Measurements from ENCODE around the gene OR7C1. TPM values are rescaled to one million over a fixed set of nuclear protein-coding genes. Genes with fewer than 3 reads are reported as not detected.

OR7C1 gene
- total RNA-seq (not detected), polyA plus RNA-seq (0.11 TPM)
- long read RNA-seq, donor 1 = 0 reads
- long read RNA-seq, donor 2 = 0 reads
- long read RNA-seq, donor 3 = 0 reads
- long read RNA-seq, donor 4 = 0 reads
- long read RNA-seq, donor 5 = 0 reads
- long read RNA-seq, donor 6 = 0 reads
- long read RNA-seq, donor 7 = 0 reads
- long read RNA-seq, donor 8 = 0 reads
- long read RNA-seq, donor 9 = 0 reads
- long read RNA-seq, donor 10 = 0 reads

DNA sequence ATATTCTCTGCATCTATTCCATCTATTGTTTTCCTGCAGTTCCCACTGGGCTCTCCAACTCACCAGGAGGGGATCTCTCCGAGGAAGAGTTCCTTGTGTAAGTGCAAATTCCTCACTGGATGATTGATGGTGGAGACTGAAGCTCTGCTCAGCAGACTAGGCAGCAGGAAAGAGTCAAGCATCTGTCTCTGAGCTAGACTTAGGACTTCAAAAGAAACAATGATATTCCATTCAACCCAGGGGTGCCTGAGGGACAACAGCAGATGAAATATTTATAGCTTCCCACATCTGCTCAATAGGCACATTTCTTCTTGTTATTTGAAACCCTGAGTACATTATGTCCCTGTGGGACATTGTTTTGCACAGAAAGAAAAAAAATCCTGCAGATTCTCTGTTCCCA lies at the start of gene OR7C1, which contains the start of gene OR7A5:
Gene OR7C1 (minus strand): TSS at position 175 of the 400 bp plus-strand sequence. CDS start 35,049 bp downstream, outside the sequence.
Gene OR7A5 (minus strand): TSS at position 175 of the 400 bp plus-strand sequence. CDS start 6,944 bp downstream, outside the sequence.
- 82% methylated on average over 1 of the region's 1 CpG for WGBS
- H3K27me3 ChIP-seq (ENCODE audit: control insufficient read depth in 2 of 2, insufficient read depth in 1 of 2, low read length in 1 of 2) = no peaks in the 10 kb centered on the region
- no peak within 1 kb of the TSS for H3K4me3 ChIP-seq (ENCODE audit: low read length in 2 of 2)
- no peaks in the 10 kb centered on the region for H3K9me3 ChIP-seq (ENCODE audit: control insufficient read depth in 2 of 2, insufficient read depth in 1 of 2, low read length in 1 of 2)
- H3K36me3 ChIP-seq (ENCODE audit: control insufficient read depth in 2 of 2, insufficient read depth in 2 of 2, low read length in 1 of 2) = no peaks in the 10 kb centered on the region
- no peak for DNase-seq (ENCODE audit: low read depth in 6 of 9, low spot score in 9 of 9)
- no peak within 1 kb of the TSS for H3K27ac ChIP-seq (ENCODE audit: low read depth in 1 of 2, low read length in 1 of 2)
- H3K4me1 ChIP-seq (ENCODE audit: control insufficient read depth in 2 of 2, insufficient read depth in 2 of 2, low read length in 2 of 2) = no peaks in the 10 kb centered on the region

- H3K27ac ChIP-seq (ENCODE audit: low read depth in 1 of 2, low read length in 1 of 2) = no peak overlapping the region
- H3K9me3 ChIP-seq (ENCODE audit: control insufficient read depth in 2 of 2, insufficient read depth in 1 of 2, low read length in 1 of 2) = no peaks in the 10 kb centered on the region
- H3K4me3 ChIP-seq (ENCODE audit: low read length in 2 of 2) = no peak overlapping the region
- peak in 2 of 9 donors; percentile 4 for DNase-seq (ENCODE audit: low read depth in 6 of 9, low spot score in 9 of 9)
- WGBS = 79% methylated on average over 4 of the region's 4 CpGs
- no peaks in the 10 kb centered on the region for H3K27me3 ChIP-seq (ENCODE audit: control insufficient read depth in 2 of 2, insufficient read depth in 1 of 2, low read length in 1 of 2)
- no peaks in the 10 kb centered on the region for H3K4me1 ChIP-seq (ENCODE audit: control insufficient read depth in 2 of 2, insufficient read depth in 2 of 2, low read length in 2 of 2)
- H3K36me3 ChIP-seq (ENCODE audit: control insufficient read depth in 2 of 2, insufficient read depth in 2 of 2, low read length in 1 of 2) = no peaks in the 10 kb centered on the region
Observed at GRCh38 chr19:14871619-14872230, 36.7 kb upstream of the OR7C1 start.

DNA sequence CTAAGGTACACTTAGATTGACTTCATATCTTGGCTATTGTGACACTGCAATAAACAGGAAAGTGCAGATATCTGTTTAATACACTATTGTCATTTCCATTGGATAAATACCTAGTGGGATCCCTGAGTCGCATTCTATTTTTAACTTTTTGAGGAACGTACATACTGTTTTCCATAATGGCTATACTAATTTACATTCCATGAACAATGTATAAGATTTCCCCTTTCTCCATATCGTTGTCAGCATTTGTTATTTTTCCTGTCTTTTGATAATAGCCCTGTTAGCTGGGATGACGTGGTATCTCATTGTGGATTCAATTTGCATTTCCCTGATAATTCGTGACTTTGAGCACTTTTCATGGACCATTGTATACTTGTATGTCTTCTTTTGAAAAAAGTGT lies 33.5 kb upstream of the OR7C1 start:
- no peaks in the 10 kb centered on the region for H3K36me3 ChIP-seq (ENCODE audit: control insufficient read depth in 2 of 2, insufficient read depth in 2 of 2, low read length in 1 of 2)
- H3K4me1 ChIP-seq (ENCODE audit: control insufficient read depth in 2 of 2, insufficient read depth in 2 of 2, low read length in 2 of 2) = no peaks in the 10 kb centered on the region
- 95% methylated on average over 5 of the region's 5 CpGs for WGBS
- no peak for DNase-seq (ENCODE audit: low read depth in 6 of 9, low spot score in 9 of 9)
- H3K27ac ChIP-seq (ENCODE audit: low read depth in 1 of 2, low read length in 1 of 2) = no peak overlapping the region
- H3K4me3 ChIP-seq (ENCODE audit: low read length in 2 of 2) = no peak overlapping the region
- H3K27me3 ChIP-seq (ENCODE audit: control insufficient read depth in 2 of 2, insufficient read depth in 1 of 2, low read length in 1 of 2) = no peaks in the 10 kb centered on the region
- no peaks in the 10 kb centered on the region for H3K9me3 ChIP-seq (ENCODE audit: control insufficient read depth in 2 of 2, insufficient read depth in 1 of 2, low read length in 1 of 2)

GRCh38 chr19:14848822-14849221 lies 13.8 kb upstream of the OR7C1 start, which contains the start of gene OR7A10:
TSS of gene OR7A10 (minus strand) at chr19:14848922. CDS start at chr19:14841877, 7,045 bp downstream.
- Histone ChIP-seq H3K9me3 (ENCODE audit: control insufficient read depth in 2 of 2, insufficient read depth in 1 of 2, low read length in 1 of 2) (no peaks in the 10 kb centered on the region), H3K4me3 (ENCODE audit: low read length in 2 of 2) (no peak within 1 kb of the TSS), H3K27me3 (ENCODE audit: control insufficient read depth in 2 of 2, insufficient read depth in 1 of 2, low read length in 1 of 2) (no peaks in the 10 kb centered on the region), H3K4me1 (ENCODE audit: control insufficient read depth in 2 of 2, insufficient read depth in 2 of 2, low read length in 2 of 2) (no peaks in the 10 kb centered on the region), H3K27ac (ENCODE audit: low read depth in 1 of 2, low read length in 1 of 2) (no peak within 1 kb of the TSS), H3K36me3 (ENCODE audit: control insufficient read depth in 2 of 2, insufficient read depth in 2 of 2, low read length in 1 of 2) (no peaks in the 10 kb centered on the region)
- 95% methylated on average over 5 of the region's 5 CpGs for WGBS
- DNase-seq (ENCODE audit: low read depth in 6 of 9, low spot score in 9 of 9) = no peak

- Histone ChIP-seq H3K4me1 (ENCODE audit: control insufficient read depth in 2 of 2, insufficient read depth in 2 of 2, low read length in 2 of 2) (no peaks in the 10 kb centered on the region), H3K27me3 (ENCODE audit: control insufficient read depth in 2 of 2, insufficient read depth in 1 of 2, low read length in 1 of 2) (no peaks in the 10 kb centered on the region), H3K4me3 (ENCODE audit: low read length in 2 of 2) (no peak overlapping the region), H3K27ac (ENCODE audit: low read depth in 1 of 2, low read length in 1 of 2) (no peak overlapping the region), H3K36me3 (ENCODE audit: control insufficient read depth in 2 of 2, insufficient read depth in 2 of 2, low read length in 1 of 2) (no peaks in the 10 kb centered on the region), H3K9me3 (ENCODE audit: control insufficient read depth in 2 of 2, insufficient read depth in 1 of 2, low read length in 1 of 2) (no peaks in the 10 kb centered on the region)
- 84% methylated on average over 6 of the region's 6 CpGs for WGBS
- no peak for DNase-seq (ENCODE audit: low read depth in 6 of 9, low spot score in 9 of 9)
Observed at GRCh38 chr19:14843578-14843977, 8.6 kb upstream of the OR7C1 start.

DNA sequence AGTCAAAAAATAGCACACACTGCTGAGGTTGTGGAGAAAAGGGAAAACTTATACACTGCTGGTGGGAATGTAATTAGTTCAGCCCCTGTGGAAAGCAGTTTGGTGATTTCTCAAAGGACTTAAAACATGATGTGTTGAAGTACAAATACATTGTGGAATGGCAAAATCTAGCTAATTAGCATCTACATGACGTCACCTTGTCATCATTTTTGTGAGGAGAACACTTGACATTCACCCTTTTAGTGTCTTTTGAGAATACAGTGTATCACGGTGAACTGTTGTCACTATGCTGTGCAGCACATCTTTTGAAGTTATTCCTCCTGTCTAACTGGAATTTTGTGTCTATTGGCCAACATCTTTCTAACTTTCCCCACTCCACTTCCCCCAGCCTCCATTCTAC lies 8.2 kb upstream of the OR7C1 start:
- Histone ChIP-seq H3K4me1 (ENCODE audit: control insufficient read depth in 2 of 2, insufficient read depth in 2 of 2, low read length in 2 of 2) (no peaks in the 10 kb centered on the region), H3K36me3 (ENCODE audit: control insufficient read depth in 2 of 2, insufficient read depth in 2 of 2, low read length in 1 of 2) (no peaks in the 10 kb centered on the region), H3K27ac (ENCODE audit: low read depth in 1 of 2, low read length in 1 of 2) (no peak overlapping the region), H3K4me3 (ENCODE audit: low read length in 2 of 2) (no peak overlapping the region), H3K27me3 (ENCODE audit: control insufficient read depth in 2 of 2, insufficient read depth in 1 of 2, low read length in 1 of 2) (no peaks in the 10 kb centered on the region), H3K9me3 (ENCODE audit: control insufficient read depth in 2 of 2, insufficient read depth in 1 of 2, low read length in 1 of 2) (no peaks in the 10 kb centered on the region)
- no peak for DNase-seq (ENCODE audit: low read depth in 6 of 9, low spot score in 9 of 9)
- WGBS = 81% methylated on average over 2 of the region's 2 CpGs

GRCh38 chr19:14840206-14840605 lies 5.2 kb upstream of the OR7C1 start:
- H3K36me3 ChIP-seq (ENCODE audit: control insufficient read depth in 2 of 2, insufficient read depth in 2 of 2, low read length in 1 of 2) = no peaks in the 10 kb centered on the region
- 77% methylated on average over 1 of the region's 1 CpG for WGBS

GRCh38 chr19:14837391-14837790 lies 2.4 kb upstream of the OR7C1 start:
- WGBS = 90% methylated on average over 4 of the region's 4 CpGs
- no peaks in the 10 kb centered on the region for H3K27me3 ChIP-seq (ENCODE audit: control insufficient read depth in 2 of 2, insufficient read depth in 1 of 2, low read length in 1 of 2)
- H3K4me3 ChIP-seq (ENCODE audit: low read length in 2 of 2) = no peak overlapping the region
- no peaks in the 10 kb centered on the region for H3K36me3 ChIP-seq (ENCODE audit: control insufficient read depth in 2 of 2, insufficient read depth in 2 of 2, low read length in 1 of 2)
- no peak for DNase-seq (ENCODE audit: low read depth in 6 of 9, low spot score in 9 of 9)
- H3K9me3 ChIP-seq (ENCODE audit: control insufficient read depth in 2 of 2, insufficient read depth in 1 of 2, low read length in 1 of 2) = no peaks in the 10 kb centered on the region
- no peak overlapping the region for H3K27ac ChIP-seq (ENCODE audit: low read depth in 1 of 2, low read length in 1 of 2)
- H3K4me1 ChIP-seq (ENCODE audit: control insufficient read depth in 2 of 2, insufficient read depth in 2 of 2, low read length in 2 of 2) = no peaks in the 10 kb centered on the region

More at GRCh38 chr19:14840206-14840605, 5.2 kb upstream of the OR7C1 start:
- Histone ChIP-seq H3K27me3 (ENCODE audit: control insufficient read depth in 2 of 2, insufficient read depth in 1 of 2, low read length in 1 of 2) (no peaks in the 10 kb centered on the region), H3K4me1 (ENCODE audit: control insufficient read depth in 2 of 2, insufficient read depth in 2 of 2, low read length in 2 of 2) (no peaks in the 10 kb centered on the region), H3K9me3 (ENCODE audit: control insufficient read depth in 2 of 2, insufficient read depth in 1 of 2, low read length in 1 of 2) (no peaks in the 10 kb centered on the region), H3K27ac (ENCODE audit: low read depth in 1 of 2, low read length in 1 of 2) (no peak overlapping the region), H3K4me3 (ENCODE audit: low read length in 2 of 2) (no peak overlapping the region)
- no peak for DNase-seq (ENCODE audit: low read depth in 6 of 9, low spot score in 9 of 9)

GRCh38 chr19:14830702-14831101 lies 4.3 kb downstream of the OR7C1 start:
- no peak for DNase-seq (ENCODE audit: low read depth in 6 of 9, low spot score in 9 of 9)
- no peaks in the 10 kb centered on the region for H3K36me3 ChIP-seq (ENCODE audit: control insufficient read depth in 2 of 2, insufficient read depth in 2 of 2, low read length in 1 of 2)
- 92% methylated on average over 4 of the region's 4 CpGs for WGBS
- no peaks in the 10 kb centered on the region for H3K27me3 ChIP-seq (ENCODE audit: control insufficient read depth in 2 of 2, insufficient read depth in 1 of 2, low read length in 1 of 2)
- H3K27ac ChIP-seq (ENCODE audit: low read depth in 1 of 2, low read length in 1 of 2) = no peak overlapping the region
- no peak overlapping the region for H3K4me3 ChIP-seq (ENCODE audit: low read length in 2 of 2)
- no peaks in the 10 kb centered on the region for H3K9me3 ChIP-seq (ENCODE audit: control insufficient read depth in 2 of 2, insufficient read depth in 1 of 2, low read length in 1 of 2)
- H3K4me1 ChIP-seq (ENCODE audit: control insufficient read depth in 2 of 2, insufficient read depth in 2 of 2, low read length in 2 of 2) = no peaks in the 10 kb centered on the region

All from thymus (tissue), 14 donors.